HG02885 (cell line): ENCODE data around the gene PRB3.

Experiments used
- ATAC-seq: cut with Tn5 transposase; IDR thresholded peaks from one replicate; pipeline ENCODE4 v1.9.1; 2021; ENCODE audit warnings: mild to moderate bottlenecking; ENCODE audit not compliant: unreplicated experiment, poor library complexity

The PRB3 gene

DNA sequence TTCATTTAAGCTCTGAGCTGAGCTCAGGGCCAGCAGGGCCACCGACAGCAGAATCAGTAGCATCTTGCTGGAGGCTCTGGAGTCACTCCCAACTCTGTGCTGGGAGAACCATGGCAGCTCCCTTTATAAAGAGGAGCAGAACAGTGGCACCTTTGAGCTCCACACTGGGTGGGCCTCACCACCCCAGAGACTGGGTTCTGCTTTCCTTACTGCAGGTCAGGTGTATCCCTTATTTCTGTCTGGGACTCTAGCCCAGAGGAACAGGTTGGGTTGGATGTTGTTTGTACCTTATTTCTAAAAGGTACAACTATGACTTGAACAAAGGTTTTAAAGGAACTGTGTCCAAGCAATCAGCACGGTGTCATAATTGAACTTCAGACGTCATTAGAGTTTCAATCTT is at the start of gene PRB3:
TSS of gene PRB3 (minus strand) at position 101 of the 400 bp plus-strand sequence. CDS start at position 63, 38 bp downstream.
- ATAC-seq = no peak

DNA sequence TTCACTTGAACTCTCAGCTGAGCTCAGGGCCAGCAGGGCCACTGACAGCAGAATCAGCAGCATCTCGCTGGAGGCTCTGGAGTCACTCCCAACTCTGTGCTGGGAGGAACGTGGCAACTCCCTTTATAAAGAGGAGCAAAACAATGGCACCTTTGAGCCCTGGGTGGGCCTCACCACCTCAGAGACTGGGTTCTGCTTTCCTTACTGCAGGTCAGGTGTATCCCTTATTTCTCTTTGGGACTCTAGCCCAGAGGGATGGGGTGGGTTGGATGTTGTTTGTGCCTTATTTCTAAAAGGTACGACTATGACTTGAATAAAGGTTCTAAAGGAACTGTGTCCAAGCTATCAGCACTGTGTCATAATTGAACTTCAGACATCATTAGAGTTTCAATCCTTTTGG is 40.8 kb upstream of the PRB3 start, which contains the start of gene PRB4:
TSS of gene PRB4 (minus strand) at position 101 of the 400 bp plus-strand sequence. CDS start at position 63, 38 bp downstream.
- no peak for ATAC-seq

DNA sequence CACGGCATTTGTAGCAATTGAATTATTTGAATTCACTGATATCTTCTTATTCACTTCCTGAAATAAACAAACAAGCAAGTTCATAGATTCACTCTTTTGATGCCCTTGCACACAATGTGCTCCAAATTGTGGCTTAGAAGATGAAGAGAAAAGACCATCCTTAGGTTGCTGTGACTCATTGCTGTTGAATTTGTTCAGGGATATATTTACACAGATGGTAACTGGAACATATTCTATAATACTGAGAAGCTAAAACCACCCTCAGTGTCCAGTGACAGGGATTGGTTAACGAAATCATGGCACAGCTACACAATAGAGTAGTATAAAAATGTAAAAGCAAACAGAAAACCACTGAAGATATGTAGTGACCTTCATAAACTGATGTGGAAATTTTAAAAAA is 37.6 kb upstream of the PRB3 start:
- ATAC-seq = no peak

DNA sequence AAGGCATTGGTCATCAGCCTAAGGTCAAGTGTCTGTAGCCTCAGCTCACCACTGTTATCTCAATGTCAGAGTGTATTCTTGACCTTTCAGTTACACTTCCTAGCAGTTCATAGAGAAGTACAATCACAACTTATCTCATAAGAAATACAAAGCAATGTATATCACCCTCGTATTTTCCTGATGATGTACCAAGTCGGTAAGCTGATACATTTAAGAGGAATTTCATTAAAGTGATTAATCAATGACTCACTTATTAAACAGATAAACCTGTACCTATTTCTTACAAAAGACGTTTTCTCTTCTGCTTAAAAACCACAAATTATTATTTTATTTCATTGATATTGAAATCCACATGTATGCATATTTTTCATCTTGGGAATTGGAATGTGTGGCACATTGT is 3.9 kb upstream of the PRB3 start:
- no peak for ATAC-seq

DNA sequence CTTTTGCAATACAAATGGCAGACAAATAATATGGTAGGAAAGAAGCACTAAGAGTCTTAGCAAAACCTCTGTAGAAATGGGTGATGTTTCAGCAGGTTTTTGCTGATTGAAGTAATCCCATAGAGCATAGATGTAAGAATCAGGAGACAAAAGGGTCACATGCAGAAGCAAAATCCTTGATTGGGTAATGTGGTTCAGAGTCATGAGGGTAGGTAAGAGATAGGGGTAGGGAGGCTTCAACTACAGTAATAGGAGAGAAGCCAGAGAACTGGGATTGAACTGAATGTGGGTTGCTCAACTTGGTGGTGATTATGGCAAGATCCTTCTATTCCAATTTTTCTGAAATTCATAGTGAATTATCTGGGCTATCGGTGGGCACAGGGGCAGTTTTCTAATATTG is 5.0 kb downstream of the PRB3 start:
- no peak for ATAC-seq

DNA sequence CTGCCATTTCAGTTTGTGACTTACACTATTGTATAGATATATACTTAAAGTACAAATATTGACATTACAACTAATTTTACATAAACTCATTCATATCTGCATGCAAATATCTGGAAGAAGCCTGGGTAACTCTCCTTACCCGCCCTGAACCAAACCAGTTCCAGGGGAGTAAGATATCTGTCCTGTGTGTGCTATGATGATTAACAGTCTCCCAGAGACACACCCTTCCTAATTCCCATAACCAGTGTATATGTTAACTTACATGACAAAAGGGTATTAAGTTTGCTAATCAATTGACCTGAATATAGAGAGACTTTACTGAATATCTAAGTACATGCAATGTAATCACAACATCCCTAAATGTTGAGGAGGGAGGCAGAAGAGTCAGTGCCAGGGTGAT is 23.0 kb downstream of the PRB3 start:
- ATAC-seq = no peak

DNA sequence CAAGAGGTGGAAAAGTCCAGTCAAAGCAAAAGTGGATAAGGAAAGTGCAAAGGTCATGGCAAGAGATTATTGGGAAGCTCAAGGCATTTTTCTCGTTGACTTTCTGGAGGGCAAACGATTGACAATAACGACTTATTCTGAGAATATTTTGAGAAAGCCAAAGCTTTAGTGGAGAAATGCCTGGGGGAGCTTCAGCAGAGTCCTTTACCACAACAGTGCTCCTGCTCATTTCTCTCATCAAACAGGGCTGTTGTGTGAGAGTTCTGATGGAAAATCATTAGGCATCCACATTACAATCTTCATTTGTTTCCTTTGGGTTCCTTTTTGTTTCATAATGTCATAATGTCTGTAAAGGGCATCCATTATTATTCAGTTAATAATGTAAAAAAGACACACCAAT is 26.9 kb downstream of the PRB3 start:
- no peak for ATAC-seq

DNA sequence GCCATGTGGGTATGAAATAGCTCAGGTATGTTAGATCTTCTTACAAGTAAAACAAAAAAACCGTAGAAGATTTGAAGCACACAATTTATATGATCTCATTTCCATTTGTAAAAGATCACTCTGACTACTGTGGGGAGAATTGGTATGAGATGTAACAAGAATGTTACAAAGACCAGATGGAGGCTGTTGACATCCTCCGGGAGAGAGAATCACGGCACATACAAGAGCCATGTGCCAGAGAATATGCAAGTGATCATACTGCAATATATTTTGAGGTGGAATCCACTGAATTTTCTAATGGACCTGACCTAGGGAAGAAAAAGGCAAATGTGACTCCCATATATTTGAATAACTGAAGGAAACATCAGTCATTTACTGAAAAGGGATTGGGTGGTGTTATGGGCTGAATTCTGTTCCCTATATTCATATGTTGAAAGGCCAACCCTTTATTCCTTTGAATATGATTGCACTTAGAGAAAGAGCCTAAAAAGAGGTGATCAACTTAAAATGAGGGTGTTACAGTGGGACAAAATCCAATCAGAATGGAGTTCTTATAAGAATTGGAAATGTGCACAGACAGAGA is 29.1 kb downstream of the PRB3 start:
- no peak for ATAC-seq

DNA sequence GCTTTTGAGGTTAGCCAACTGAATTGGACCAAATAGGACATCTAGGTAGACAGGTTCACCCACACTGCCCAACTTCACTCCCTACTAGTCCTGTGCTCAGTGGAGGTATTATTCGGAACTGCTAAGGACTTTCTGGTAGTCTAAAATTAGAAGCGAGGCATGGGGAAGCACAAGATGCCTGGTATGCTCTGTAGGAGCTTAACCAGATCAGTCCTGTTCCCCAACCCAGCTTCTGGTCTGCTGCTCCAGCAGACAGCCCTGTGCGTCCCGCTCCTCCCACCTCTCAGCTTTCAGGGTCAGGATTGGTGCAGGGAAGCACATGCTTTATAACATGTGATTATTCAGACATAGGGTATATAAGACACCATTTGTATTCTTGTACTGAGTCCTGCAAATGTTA is 31.2 kb downstream of the PRB3 start:
- ATAC-seq = no peak

DNA sequence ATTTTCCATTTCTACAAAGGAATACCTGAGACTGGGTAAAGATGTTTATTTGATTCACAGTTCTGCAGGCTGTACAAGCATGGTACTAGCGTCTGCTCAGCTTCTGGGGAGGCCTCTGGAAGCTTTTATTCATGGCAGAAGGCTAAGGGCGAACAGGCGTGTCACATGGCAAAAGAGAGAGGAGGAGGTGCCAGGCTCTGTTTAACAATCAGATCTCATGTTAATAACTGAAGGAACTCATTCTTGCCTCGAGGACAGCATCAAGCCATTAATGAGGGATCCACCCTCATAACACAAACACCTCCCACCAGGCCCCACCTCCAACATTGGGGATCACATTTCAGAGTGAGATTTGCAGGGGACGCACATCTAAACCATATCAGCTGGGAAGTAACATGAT is 36.0 kb downstream of the PRB3 start:
- ATAC-seq = no peak

DNA sequence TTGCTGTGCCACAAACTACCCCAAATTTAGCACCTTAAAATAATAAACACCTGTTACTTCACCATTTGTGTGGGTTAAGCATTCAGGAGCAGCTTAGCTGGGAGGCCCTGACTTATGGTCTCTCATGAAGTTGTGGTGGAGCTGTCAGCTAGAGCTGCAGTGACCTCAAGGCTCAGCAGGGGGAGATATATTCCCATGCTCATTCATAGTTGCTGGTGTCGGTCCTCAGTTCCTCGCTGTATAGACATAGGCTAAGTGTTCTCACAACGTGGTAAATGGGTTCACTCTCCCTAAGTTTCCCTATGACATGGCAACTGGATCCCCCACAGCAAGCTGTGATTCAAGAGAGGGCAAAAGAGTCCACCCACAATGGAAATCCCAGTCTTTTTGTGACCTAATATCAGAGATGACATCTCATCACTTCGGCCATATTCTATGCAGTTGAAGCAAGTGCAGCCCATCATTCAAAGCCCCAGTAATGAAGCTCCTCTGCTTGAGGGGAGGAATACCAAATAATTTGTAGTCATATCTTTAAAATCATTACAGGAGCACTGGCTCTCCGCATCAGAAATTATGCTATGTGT is 41.1 kb downstream of the PRB3 start:
- peak; percentile 84 for ATAC-seq

DNA sequence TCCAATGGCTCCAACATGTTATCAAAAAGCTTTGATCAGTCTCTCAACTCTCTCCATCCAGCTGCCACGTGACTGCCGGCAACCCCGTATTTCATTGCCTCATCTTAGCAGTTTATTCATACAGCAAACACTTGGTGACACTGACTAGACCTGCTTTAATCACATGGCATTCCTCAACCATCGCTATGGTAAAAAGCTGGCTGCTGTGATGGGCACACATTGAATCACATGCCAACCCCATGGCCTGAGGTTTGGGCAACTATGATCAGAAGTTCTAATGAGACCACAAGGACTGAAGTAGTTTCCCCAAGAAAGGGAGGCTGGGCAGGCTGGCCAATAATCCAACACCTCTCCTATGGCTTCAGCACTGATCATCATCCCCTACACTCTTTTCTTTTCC is 42.1 kb downstream of the PRB3 start:
- no peak for ATAC-seq
